Stimulated activated naive CD8-positive, alpha-beta T cell treated with anti-CD3 and anti-CD28 coated beads, Interleukin-15, Interleukin-2, amounts not matched to agents 100 ng/mL and 50 ng/mL, for 24 hours (primary cell): ENCODE results near the gene ZNF488.

Source experiments
- H3K27ac Mint-ChIP-seq: one replicate; pipeline ENCODE4 v1.8.0; 2021; ENCODE audit warnings: mild to moderate bottlenecking, mixed read lengths
- H3K27me3 Mint-ChIP-seq: one replicate; pipeline ENCODE4 v1.8.0; 2021; ENCODE audit warnings: mixed read lengths
- H3K36me3 Mint-ChIP-seq: one replicate; pipeline ENCODE4 v1.8.0; 2021; ENCODE audit warnings: low read depth, mixed read lengths
- H3K4me1 Mint-ChIP-seq: one replicate; pipeline ENCODE4 v1.8.0; 2021; ENCODE audit warnings: low read depth, mixed read lengths
- H3K4me3 Mint-ChIP-seq: one replicate; pipeline ENCODE4 v1.8.0; 2021; ENCODE audit warnings: mild to moderate bottlenecking, mixed read lengths
- H3K9me3 Mint-ChIP-seq: one replicate; pipeline ENCODE4 v1.8.0; 2021; ENCODE audit warnings: mixed read lengths

The ZNF488 gene

DNA sequence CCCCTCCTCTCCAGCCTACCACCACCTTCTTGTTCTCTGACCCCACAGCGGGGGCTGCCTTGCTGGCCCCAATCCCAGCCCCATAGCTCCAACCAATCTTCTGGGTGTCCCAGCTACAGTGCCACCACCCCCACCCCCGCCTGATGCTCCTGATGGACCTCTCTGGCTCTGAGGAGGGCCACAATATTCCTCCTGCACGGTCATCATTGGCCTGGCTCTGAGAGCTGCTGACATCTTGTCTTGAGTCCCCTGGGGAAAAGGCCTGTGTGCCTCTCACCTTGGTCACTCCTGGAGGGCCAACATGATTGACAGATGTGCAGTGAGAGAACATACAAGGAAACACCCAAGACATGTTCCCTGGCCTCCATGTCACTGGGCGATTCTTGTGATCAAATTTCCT, 54.2 kb downstream of the ZNF488 start:
- no peak overlapping the region for H3K27ac Mint-ChIP-seq
- no peaks in the 10 kb centered on the region for H3K4me1 Mint-ChIP-seq
- H3K27me3 Mint-ChIP-seq = peaks cover 3% of the 10 kb centered on the region
- no peaks in the 10 kb centered on the region for H3K36me3 Mint-ChIP-seq
- no peaks in the 10 kb centered on the region for H3K9me3 Mint-ChIP-seq
- H3K4me3 Mint-ChIP-seq = no peak overlapping the region

DNA sequence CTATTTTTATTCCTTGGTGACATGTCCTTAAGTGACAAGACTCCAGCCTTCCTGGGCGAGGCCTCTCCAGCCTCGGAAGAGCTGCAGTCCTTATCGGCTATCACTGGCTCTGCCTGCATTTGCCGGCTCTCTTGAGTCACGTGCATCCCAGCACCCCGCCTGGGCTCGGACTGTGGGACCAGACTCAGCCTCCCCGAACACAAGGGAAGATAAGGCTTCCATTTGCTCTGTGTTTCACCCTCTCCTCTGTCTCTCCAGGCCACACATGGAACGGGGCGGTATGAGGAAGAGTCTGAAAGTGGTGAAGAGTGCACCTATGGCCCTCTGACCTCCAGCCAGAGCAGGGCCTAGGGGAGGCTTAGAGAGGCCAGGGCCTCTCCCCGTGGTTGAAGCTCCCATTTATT, 57.2 kb downstream of the ZNF488 start:
- Mint-ChIP-seq H3K36me3 (no peaks in the 10 kb centered on the region), H3K27ac (no peak overlapping the region), H3K9me3 (no peaks in the 10 kb centered on the region), H3K4me3 (no peak overlapping the region), H3K4me1 (no peaks in the 10 kb centered on the region), H3K27me3 (peaks cover 5% of the 10 kb centered on the region)

DNA sequence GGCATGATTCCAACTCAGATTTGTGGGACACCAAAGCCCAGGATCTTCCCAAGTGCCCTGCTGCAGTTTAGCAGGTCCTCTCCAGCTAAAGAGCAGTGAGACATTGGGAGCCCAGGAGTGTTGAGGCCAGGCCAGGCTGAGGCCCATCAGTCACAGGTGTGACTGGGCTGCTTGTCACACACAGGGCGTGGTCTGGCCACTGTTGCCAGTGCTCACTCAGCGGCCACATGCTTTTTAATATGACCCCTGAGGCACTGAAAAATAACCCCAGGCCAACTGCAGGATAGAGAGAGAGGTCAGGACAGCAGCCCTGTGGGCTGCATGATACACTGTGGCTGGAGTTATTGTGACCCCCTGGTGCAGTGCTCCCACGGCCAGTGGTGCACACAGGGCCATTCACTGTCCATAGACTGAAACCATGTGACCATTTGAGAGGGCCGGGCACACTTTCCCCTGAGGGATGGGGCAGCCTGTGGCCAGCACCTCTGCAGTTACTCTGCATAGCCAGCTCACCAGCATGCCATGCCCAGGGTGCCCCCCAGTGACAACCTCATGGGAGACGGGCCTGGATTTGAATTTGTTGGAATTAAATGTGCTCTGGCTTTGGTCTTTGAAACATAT, 57.7 kb downstream of the ZNF488 start:
- Mint-ChIP-seq H3K36me3 (no peaks in the 10 kb centered on the region), H3K4me1 (no peaks in the 10 kb centered on the region), H3K9me3 (no peaks in the 10 kb centered on the region), H3K27ac (no peak overlapping the region), H3K4me3 (no peak overlapping the region), H3K27me3 (peaks cover 5% of the 10 kb centered on the region)

DNA sequence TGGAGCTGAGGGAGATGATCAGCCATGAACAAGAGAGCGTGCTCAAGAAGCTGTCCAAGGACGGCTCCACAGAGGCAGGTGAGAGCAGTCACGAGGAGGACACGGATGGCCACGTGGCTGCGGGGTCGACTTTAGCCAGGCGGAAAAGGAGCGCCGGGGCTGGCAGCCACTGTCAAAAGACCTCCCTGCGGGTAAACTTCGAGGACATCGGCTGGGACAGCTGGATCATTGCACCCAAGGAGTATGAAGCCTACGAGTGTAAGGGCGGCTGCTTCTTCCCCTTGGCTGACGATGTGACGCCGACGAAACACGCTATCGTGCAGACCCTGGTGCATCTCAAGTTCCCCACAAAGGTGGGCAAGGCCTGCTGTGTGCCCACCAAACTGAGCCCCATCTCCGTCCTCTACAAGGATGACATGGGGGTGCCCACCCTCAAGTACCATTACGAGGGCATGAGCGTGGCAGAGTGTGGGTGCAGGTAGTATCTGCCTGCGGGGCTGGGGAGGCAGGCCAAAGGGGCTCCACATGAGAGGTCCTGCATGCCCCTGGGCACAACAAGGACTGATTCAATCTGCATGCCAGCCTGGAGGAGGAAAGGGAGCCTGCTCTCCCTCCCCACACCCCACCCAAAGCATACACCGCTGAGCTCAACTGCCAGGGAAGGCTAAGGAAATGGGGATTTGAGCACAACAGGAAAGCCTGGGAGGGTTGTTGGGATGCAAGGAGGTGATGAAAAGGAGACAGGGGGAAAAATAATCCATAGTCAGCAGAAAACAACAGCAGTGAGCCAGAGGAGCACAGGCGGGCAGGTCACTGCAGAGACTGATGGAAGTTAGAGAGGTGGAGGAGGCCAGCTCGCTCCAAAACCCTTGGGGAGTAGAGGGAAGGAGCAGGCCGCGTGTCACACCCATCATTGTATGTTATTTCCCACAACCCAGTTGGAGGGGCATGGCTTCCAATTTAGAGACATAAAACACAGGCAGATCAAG, 58.5 kb downstream of the ZNF488 start:
- Mint-ChIP-seq H3K27ac (no peak overlapping the region), H3K4me3 (no peak overlapping the region), H3K36me3 (no peaks in the 10 kb centered on the region), H3K27me3 (peaks cover 5% of the 10 kb centered on the region), H3K9me3 (no peaks in the 10 kb centered on the region), H3K4me1 (no peaks in the 10 kb centered on the region)

DNA sequence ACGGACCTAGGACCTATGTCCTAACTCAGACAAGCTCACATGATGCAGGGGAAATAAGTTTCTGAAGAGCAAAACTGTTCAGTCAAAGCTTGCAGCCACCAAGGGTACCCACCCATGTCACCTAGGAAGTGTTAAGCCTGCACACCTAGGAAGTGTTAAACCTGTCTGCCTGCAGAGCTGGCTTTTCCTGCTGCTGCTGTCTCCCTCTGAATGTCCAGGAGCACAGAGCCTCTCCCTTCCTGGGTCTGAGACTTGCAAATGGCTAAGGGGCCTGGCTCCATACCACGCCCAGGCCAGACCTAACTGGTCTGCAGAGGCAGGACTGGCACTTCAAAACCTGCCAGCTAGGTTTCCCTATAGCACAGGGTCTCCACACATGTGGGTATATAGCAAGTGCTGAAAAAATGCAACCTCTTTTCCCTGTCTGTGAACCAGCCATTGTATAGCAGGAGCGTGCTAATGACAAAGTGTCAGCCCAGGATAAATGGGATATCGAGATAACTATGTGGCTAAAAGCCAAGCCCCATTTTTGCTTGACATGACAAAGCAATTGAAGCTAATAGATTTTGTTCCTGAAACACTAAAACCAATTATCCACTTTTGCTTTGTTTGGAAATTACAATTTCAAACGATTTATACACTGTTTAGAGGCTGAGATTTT, 60.3 kb downstream of the ZNF488 start:
- Mint-ChIP-seq H3K4me3 (no peak overlapping the region), H3K36me3 (no peaks in the 10 kb centered on the region), H3K9me3 (no peaks in the 10 kb centered on the region), H3K4me1 (no peaks in the 10 kb centered on the region), H3K27ac (no peak overlapping the region), H3K27me3 (peaks cover 5% of the 10 kb centered on the region)

DNA sequence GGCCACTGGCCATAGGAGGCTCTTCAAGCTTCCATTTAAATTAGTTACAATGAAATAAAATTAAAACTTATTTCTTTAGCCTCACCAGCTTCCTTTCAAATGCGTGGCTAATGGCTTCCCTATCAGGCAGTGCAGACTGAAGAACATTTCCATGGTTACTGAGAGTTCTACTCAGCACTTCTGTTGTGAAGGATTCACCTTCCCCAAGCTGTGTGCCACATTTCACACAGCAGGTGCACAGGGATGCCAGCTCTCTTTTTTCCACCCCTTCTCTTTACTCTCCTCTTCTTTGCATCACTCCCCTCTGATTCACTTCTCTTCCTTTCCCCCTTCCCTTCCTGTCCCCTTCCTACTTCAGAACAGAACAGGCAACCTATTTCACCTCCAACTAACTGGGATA, 61.0 kb downstream of the ZNF488 start:
- no peaks in the 10 kb centered on the region for H3K4me1 Mint-ChIP-seq
- no peak overlapping the region for H3K27ac Mint-ChIP-seq
- H3K4me3 Mint-ChIP-seq = no peak overlapping the region
- H3K36me3 Mint-ChIP-seq = no peaks in the 10 kb centered on the region
- no peaks in the 10 kb centered on the region for H3K9me3 Mint-ChIP-seq
- peaks cover 5% of the 10 kb centered on the region for H3K27me3 Mint-ChIP-seq

DNA sequence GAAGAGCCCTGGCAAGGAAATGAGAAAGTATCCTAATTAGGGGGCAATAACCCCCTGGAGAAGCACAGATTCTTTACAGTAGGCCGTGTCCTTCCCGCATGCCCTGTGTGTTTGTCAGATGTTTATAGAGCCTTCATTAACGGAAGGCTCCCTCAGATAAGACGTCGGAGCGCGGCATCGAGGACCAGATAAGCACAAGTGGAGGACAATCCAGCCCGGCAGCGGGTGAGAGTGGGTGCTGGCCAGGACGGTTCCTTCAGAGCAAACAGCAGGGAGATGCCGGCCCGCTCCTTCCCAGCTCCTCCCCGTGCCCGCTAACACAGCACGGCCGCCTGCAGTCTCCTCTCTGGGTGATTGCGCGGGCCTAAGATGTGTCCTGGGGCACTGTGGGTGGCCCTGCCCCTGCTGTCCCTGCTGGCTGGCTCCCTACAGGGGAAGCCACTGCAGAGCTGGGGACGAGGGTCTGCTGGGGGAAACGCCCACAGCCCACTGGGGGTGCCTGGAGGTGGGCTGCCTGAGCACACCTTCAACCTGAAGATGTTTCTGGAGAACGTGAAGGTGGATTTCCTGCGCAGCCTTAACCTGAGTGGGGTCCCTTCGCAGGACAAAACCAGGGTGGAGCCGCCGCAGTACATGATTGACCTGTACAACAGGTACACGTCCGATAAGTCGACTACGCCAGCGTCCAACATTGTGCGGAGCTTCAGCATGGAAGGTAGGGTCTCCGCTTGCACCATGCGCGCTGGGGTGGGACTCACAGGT, 61.6 kb downstream of the ZNF488 start, which contains the start of gene GDF2:
Gene GDF2, plus strand, starts transcription at position 155 of the 762 bp plus-strand sequence. Its CDS starts 215 bp downstream, at position 370.
- no peak within 1 kb of the TSS for H3K4me3 Mint-ChIP-seq
- H3K9me3 Mint-ChIP-seq = no peaks in the 10 kb centered on the region
- no peaks in the 10 kb centered on the region for H3K4me1 Mint-ChIP-seq
- H3K27ac Mint-ChIP-seq = no peak within 1 kb of the TSS
- no peaks in the 10 kb centered on the region for H3K36me3 Mint-ChIP-seq
- peaks cover 5% of the 10 kb centered on the region for H3K27me3 Mint-ChIP-seq

DNA sequence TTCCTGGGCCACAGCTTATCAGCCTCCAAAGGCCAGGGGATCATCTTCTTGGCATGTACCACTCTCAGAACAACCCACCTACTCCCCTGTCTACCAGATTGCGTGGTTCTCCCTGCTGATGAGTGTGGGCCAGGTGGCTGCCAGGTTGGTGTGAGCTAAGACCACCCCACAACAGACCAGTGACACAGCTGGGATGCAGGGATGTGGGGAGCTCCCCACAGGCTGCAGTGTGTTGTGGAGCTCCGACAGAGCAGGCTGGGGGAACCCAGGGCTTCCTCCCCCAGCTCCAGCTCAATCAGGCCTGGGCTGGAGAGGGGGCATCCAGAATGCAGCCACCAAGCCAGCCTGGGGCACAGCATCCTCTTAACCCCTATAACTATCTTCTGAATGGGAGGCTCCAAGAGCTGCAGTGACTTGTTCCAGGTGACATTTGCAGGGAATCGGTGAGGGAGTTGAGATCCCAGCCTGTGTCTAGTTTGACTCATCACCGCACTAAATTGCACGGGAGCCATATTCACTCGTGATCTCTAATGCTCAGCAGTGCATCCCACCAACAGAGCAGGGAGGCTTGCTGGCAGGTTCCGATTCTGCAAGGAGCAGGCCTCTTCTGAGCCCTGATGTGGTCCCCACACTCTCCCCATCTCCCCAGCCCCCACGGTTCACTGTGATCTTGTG, 62.4 kb downstream of the ZNF488 start:
- no peaks in the 10 kb centered on the region for H3K4me1 Mint-ChIP-seq
- H3K36me3 Mint-ChIP-seq = no peaks in the 10 kb centered on the region
- H3K9me3 Mint-ChIP-seq = no peaks in the 10 kb centered on the region

DNA sequence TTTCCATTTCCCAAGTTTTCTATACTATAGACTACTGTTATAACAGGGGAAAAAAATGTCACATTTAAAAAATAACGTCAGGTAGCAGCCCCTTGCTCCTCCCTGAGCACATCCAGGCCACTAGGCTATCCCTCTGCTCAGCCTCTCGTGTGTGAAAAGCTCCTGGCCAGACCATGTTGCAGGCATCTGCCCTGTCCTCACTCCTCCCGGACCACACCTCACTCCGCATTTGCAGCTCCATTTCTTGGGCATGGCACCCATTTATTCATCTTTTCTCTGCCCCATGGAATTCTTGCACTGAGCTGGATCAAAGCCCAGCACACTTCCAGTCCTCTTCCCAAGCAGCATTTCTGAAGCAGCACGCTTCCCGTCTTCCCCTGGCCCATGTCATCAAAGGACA, 63.3 kb downstream of the ZNF488 start:
- Mint-ChIP-seq H3K9me3 (no peaks in the 10 kb centered on the region), H3K27ac (no peak overlapping the region), H3K36me3 (no peaks in the 10 kb centered on the region), H3K27me3 (peaks cover 5% of the 10 kb centered on the region), H3K4me3 (no peak overlapping the region), H3K4me1 (no peaks in the 10 kb centered on the region)

More for the DNA sequence above, 62.4 kb downstream of the ZNF488 start:
- peaks cover 5% of the 10 kb centered on the region for H3K27me3 Mint-ChIP-seq
- no peak overlapping the region for H3K4me3 Mint-ChIP-seq
- no peak overlapping the region for H3K27ac Mint-ChIP-seq

DNA sequence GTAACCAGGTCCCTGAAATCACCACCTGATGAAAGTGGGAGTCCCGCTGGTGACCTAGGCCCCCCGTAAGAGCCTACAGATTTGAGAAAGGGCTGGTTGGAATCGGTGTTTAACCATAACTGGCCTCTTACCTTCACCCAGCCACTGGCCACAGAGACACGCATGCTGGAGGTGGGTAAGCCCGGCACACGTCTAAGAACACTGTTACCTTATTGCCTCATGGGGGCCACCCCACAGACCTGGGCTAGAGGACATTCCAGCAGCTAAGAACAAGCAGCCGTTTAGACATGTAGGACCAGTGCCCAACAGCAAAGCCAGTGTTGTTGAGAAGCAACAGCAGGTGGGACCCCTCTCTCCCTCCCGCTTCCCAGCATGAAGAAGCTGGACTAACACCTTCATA, 64.3 kb downstream of the ZNF488 start:
- H3K4me3 Mint-ChIP-seq = no peak overlapping the region
- H3K4me1 Mint-ChIP-seq = no peaks in the 10 kb centered on the region
- H3K27ac Mint-ChIP-seq = no peak overlapping the region
- peaks cover 2% of the 10 kb centered on the region for H3K27me3 Mint-ChIP-seq
- no peaks in the 10 kb centered on the region for H3K9me3 Mint-ChIP-seq
- no peaks in the 10 kb centered on the region for H3K36me3 Mint-ChIP-seq

DNA sequence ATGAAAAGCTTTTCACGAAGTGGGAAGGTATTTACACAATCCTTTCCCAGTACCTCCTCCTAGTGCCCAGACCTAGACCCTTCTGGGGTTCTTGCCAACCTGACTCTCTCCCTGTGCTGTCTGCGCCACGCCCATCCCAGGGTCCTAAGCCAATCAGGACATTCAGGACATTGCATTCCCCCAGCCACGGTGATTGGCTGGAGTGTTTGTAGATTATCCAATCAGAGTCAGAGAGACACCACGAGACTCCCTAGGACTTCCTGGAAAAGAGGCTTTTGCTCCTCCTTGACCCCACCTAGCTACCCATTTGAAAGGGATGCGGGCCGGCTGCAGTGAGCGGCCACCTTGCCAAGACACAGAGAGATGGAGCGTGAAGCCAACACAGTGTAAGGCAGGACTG, 65.4 kb downstream of the ZNF488 start:
- Mint-ChIP-seq H3K9me3 (no peaks in the 10 kb centered on the region), H3K4me1 (no peaks in the 10 kb centered on the region), H3K36me3 (no peaks in the 10 kb centered on the region), H3K27me3 (no peaks in the 10 kb centered on the region), H3K27ac (no peak overlapping the region), H3K4me3 (no peak overlapping the region)

DNA sequence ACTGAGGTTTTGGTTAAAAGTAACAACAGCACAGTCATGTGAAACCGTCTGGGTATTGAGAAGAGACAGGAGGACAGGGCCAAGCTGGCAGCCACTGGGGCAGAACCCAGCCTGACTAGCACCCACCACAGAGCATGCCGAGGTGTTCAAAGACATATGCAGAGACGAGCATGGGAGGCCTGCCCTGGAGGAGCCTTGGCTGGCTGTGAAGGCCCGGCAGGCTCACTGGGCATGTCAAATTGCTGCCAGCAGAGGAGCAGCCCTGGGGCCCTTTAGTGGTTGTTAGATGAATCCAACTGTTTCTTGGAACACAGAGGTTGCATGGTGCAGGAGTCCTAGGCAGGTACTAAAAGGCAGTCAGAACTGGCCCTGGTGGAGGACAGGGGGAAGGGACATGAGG, 66.8 kb downstream of the ZNF488 start:
- no peak overlapping the region for H3K4me3 Mint-ChIP-seq
- H3K27ac Mint-ChIP-seq = no peak overlapping the region
- H3K4me1 Mint-ChIP-seq = peaks cover under 1% of the 10 kb centered on the region
- no peaks in the 10 kb centered on the region for H3K27me3 Mint-ChIP-seq
- no peaks in the 10 kb centered on the region for H3K36me3 Mint-ChIP-seq
- H3K9me3 Mint-ChIP-seq = no peaks in the 10 kb centered on the region

DNA sequence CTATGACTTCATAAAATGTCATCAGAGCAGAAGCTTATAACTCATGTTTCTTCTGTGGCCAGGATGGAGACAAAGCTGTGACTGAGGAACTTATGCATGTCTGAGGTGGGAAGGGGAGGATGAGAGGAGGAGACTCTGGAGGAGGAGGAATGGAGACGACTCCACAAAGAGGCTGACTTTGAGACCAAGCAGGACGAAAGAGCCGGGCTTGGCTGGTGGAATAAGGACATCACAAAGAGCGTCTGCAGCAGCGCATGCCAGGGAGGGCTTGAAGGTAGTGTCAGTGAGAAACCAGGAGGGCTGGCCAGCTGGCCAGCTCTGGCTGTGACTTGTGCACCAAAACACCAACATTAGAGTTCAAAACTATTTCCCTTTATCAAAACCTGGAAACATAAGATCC, 68.0 kb downstream of the ZNF488 start:
- H3K27me3 Mint-ChIP-seq = no peaks in the 10 kb centered on the region
- H3K9me3 Mint-ChIP-seq = no peaks in the 10 kb centered on the region
- H3K27ac Mint-ChIP-seq = no peak overlapping the region
- H3K36me3 Mint-ChIP-seq = no peaks in the 10 kb centered on the region
- H3K4me1 Mint-ChIP-seq = peaks cover 12% of the 10 kb centered on the region
- H3K4me3 Mint-ChIP-seq = no peak overlapping the region
